WTC11 (cell line): Measurements from ENCODE around the gene GAB1.
A peak's percentile ranks its signal among the peaks of the same experiment; 100 is the strongest.

Experiments
- CREM ChIP-seq: sonication (generic); formaldehyde crosslinking; IDR thresholded peaks from 2 replicates; pipeline ENCODE4 v1.8.1; 2022; ENCODE audit warnings: mild to moderate bottlenecking, missing genetic modification reagents, moderate library complexity
- TF ChIP-seq, protein P1 (sequence below): sonication (generic); formaldehyde crosslinking; IDR thresholded peaks from 2 replicates; pipeline ENCODE4 v1.8.1; 2022; ENCODE audit warnings: mild to moderate bottlenecking, missing genetic modification reagents, moderate library complexity, borderline replicate concordance
- TF ChIP-seq, protein P2 (sequence below): sonication (generic); formaldehyde crosslinking; conservative IDR thresholded peaks from 2 replicates; pipeline ENCODE4 v1.8.1; 2022; ENCODE audit warnings: mild to moderate bottlenecking, missing genetic modification reagents
- TF ChIP-seq, protein P3 (sequence below): fragments of 200-600 bp; IDR thresholded peaks from 2 replicates; pipeline ENCODE4 v1.8.0; 2022; ENCODE audit warnings: antibody characterized with exemption
- TF ChIP-seq, protein P4 (sequence below): fragments of 250-450 bp; sonication (Bioruptor Pico); conservative IDR thresholded peaks from 2 replicates; pipeline ENCODE4 v1.9.0; 2021; ENCODE audit warnings: mild to moderate bottlenecking
- TF ChIP-seq, protein P5 (sequence below): sonication (generic); formaldehyde crosslinking; IDR thresholded peaks from 2 replicates; pipeline ENCODE4 v1.8.1; 2023; ENCODE audit warnings: mild to moderate bottlenecking, missing genetic modification reagents, moderate library complexity

DNA sequence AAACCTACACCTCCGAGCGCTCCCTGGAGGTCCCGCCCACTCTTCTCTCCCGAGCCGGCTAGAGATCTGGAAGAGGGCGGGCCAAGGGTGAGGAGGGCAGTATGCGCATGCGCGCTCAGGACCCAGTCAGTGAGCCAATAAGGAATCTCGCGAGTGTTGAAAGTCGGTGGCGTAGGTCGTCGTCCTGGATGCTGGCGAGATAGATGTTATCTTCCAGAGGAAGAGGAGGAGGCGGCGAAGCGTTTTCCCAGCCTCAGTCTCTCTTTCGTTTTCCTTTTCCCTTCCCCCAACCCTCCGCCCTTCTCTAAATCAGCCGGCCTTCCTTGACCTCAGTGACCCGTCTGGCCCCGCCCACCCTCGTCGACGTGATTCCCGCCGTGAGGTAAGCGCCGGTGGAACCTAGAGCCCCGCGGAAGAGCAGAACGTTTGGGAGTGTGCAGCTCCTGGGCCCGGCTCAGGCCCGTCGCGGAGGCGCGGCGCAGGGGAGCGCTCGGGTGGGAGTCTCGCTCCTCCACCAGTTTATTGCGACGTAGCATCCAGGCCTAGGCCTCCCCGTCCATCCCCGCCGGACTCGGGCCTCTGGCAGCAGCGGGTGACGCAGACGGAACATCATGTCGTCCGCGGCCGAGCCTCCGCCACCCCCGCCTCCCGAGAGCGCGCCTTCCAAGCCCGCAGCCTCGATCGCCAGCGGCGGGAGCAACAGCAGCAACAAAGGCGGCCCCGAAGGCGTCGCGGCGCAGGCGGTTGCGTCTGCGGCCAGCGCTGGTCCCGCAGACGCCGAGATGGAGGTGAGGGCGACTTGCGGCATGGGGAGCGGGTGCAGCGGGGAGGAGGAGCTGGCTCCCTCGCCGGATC lies 176.9 kb downstream of the GAB1 start, which contains the start of gene SMARCA5:
- TF ChIP-seq CREM: peak; percentile 69; the same call in 1 of the 2 replicates
- TF ChIP-seq, protein P1, sequence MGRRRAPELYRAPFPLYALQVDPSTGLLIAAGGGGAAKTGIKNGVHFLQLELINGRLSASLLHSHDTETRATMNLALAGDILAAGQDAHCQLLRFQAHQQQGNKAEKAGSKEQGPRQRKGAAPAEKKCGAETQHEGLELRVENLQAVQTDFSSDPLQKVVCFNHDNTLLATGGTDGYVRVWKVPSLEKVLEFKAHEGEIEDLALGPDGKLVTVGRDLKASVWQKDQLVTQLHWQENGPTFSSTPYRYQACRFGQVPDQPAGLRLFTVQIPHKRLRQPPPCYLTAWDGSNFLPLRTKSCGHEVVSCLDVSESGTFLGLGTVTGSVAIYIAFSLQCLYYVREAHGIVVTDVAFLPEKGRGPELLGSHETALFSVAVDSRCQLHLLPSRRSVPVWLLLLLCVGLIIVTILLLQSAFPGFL (CRISPR knock-in tag): 0 out of 2 replicates have a peak, but pooled peaks have one; percentile 52
- TF ChIP-seq, protein P2, sequence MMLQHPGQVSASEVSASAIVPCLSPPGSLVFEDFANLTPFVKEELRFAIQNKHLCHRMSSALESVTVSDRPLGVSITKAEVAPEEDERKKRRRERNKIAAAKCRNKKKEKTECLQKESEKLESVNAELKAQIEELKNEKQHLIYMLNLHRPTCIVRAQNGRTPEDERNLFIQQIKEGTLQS: no peak
- TF ChIP-seq, protein P3, sequence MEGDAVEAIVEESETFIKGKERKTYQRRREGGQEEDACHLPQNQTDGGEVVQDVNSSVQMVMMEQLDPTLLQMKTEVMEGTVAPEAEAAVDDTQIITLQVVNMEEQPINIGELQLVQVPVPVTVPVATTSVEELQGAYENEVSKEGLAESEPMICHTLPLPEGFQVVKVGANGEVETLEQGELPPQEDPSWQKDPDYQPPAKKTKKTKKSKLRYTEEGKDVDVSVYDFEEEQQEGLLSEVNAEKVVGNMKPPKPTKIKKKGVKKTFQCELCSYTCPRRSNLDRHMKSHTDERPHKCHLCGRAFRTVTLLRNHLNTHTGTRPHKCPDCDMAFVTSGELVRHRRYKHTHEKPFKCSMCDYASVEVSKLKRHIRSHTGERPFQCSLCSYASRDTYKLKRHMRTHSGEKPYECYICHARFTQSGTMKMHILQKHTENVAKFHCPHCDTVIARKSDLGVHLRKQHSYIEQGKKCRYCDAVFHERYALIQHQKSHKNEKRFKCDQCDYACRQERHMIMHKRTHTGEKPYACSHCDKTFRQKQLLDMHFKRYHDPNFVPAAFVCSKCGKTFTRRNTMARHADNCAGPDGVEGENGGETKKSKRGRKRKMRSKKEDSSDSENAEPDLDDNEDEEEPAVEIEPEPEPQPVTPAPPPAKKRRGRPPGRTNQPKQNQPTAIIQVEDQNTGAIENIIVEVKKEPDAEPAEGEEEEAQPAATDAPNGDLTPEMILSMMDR: no peak
- TF ChIP-seq, protein P4, sequence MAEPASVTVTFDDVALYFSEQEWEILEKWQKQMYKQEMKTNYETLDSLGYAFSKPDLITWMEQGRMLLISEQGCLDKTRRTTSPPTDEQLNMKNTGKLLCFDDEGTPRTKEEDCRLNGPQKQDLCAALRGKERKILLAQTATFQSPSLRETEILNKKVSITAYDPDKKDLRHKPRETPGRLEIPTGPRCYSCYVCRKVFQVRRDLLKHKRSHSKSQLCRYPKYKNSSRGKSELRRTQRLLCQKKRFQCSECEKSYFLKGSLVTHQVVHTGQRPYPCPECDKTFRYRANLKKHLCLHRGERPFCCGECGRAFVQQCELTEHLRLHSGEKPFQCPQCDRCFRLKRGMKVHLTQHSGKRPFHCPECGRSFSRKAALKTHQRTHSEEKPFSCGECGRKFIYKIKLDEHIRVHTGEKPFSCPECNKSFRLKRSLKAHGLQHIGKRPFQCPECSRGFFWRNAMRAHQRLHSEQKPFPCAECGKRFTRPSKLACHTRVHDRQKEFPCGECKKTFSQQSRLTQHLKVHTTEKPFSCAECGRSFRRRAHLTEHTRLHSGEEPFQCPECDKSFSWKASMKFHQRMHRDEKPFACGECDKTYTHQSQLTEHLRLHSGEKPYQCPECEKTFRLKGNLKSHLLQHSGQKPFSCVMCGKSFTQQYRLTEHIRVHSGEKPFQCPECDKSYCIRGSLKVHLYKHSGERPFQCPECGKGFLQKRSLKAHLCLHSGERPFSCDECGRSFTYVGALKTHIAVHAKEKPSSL (CRISPR knock-in tag): no peak
- TF ChIP-seq, protein P5, sequence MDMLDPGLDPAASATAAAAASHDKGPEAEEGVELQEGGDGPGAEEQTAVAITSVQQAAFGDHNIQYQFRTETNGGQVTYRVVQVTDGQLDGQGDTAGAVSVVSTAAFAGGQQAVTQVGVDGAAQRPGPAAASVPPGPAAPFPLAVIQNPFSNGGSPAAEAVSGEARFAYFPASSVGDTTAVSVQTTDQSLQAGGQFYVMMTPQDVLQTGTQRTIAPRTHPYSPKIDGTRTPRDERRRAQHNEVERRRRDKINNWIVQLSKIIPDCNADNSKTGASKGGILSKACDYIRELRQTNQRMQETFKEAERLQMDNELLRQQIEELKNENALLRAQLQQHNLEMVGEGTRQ (CRISPR knock-in tag): no peak
